AG09319 (cell line): ENCODE measurements around the gene TMEM53.

Experiments
- DNase-seq: peaks from one replicate; pipeline ENCODE4 v3.0.0-alpha.2; 2010; ENCODE audit warnings: low read depth; ENCODE audit errors: extremely low read depth
- CTCF ChIP-seq: IDR thresholded peaks from 2 replicates; pipeline ENCODE4 v1.5.1; 2011; ENCODE audit warnings: low read depth, mild to moderate bottlenecking, inconsistent platforms, low read length, moderate library complexity

TMEM53 gene

GRCh38 chr1:44718091-44718490 is 43.8 kb upstream of the TMEM53 start:
- DNase-seq = no peak
- no peak for TF ChIP-seq CTCF

- TF ChIP-seq CTCF = no peak
- DNase-seq = no peak
Measured at GRCh38 chr1:44717653-44718052, 43.4 kb upstream of the TMEM53 start.

- no peak for DNase-seq
- TF ChIP-seq CTCF = no peak
Measured at GRCh38 chr1:44717156-44717555, 42.9 kb upstream of the TMEM53 start.

GRCh38 chr1:44714944-44715571 is 40.8 kb upstream of the TMEM53 start:
- peak; percentile 42 for DNase-seq

GRCh38 chr1:44714532-44714931 is 40.3 kb upstream of the TMEM53 start:
- no peak for DNase-seq
- no peak for TF ChIP-seq CTCF

More at GRCh38 chr1:44714944-44715571, 40.8 kb upstream of the TMEM53 start:
- peak; percentile 94 for TF ChIP-seq CTCF

- no peak for TF ChIP-seq CTCF
- no peak for DNase-seq
Measured at GRCh38 chr1:44713321-44713781, 39.1 kb upstream of the TMEM53 start.

- peak; percentile 70 for TF ChIP-seq CTCF
- DNase-seq = peak; percentile 22
Measured at GRCh38 chr1:44707959-44708831, 33.9 kb upstream of the TMEM53 start.
